CD4-positive, alpha-beta T cell (primary cell): Measurements from ENCODE around the gene ZNF609. TPM values are rescaled to one million over a fixed set of nuclear protein-coding genes. Genes with fewer than 3 reads are reported as not detected.

Source experiments
- ATAC-seq: fragments of 200-7000 bp; cut with Tn5 transposase; one replicate; pipeline ENCODE4 v1.10.0; 2022; ENCODE audit warnings: mild to moderate bottlenecking; ENCODE audit not compliant: poor library complexity
- CTCF ChIA-PET: fragments of 350-600 bp; sonication (Branson Sonifier 250); formaldehyde crosslinking; loops from one replicate; lab custom pipeline; 2021; ENCODE audit warnings: antibody characterized with exemption, inconsistent platforms; lab: Charles Lee
- POLR2A ChIA-PET: fragments of 350-600 bp; sonication (Branson Sonifier 250); formaldehyde crosslinking; loops from one replicate; lab custom pipeline; 2021; ENCODE audit warnings: antibody characterized with exemption, inconsistent platforms; lab: Charles Lee
- DNase-seq, 14 experiments: peaks; one replicate each; pipeline ENCODE4 v3.0.0-alpha.2; 2013 to 2020; ENCODE audit warnings: mixed read lengths in 2 of 14
- H3K27ac ChIP-seq, 2 donors: one replicate each; pipeline versions ENCODE4 v1.5.1 to v1.7.0; 2013; ENCODE audit warnings: low read length in 2 of 2, low read depth in 1 of 2, mild to moderate bottlenecking in 1 of 2
- H3K27me3 ChIP-seq, 2 experiments: 1 replicate in 1 of 2; 2 replicates in 1 of 2; pipeline versions ENCODE4 v1.6.1 to v1.7.0; 2013; ENCODE audit warnings: low read length in 2 of 2, control low read depth in 1 of 2, mild to moderate bottlenecking in 1 of 2, moderate library complexity in 1 of 2; ENCODE audit not compliant: insufficient read depth in 2 of 2, control insufficient read depth in 1 of 2
- H3K36me3 ChIP-seq: one replicate; pipeline ENCODE4 v1.6.1; 2013; ENCODE audit warnings: low read length, control low read depth; ENCODE audit not compliant: insufficient read depth
- H3K4me1 ChIP-seq: one replicate; pipeline ENCODE4 v1.6.1; 2013; ENCODE audit warnings: low read length, control low read depth; ENCODE audit not compliant: insufficient read depth
- H3K4me3 ChIP-seq: one replicate; pipeline ENCODE4 v1.5.1; 2013; ENCODE audit warnings: mild to moderate bottlenecking, low read length, moderate library complexity
- H3K9me3 ChIP-seq, 2 experiments: 1 replicate in 1 of 2; 2 replicates in 1 of 2; pipeline versions ENCODE4 v1.6.1 to v1.7.0; 2013; ENCODE audit warnings: low read length in 2 of 2, mild to moderate bottlenecking in 2 of 2, control low read depth in 1 of 2, moderate library complexity in 1 of 2; ENCODE audit not compliant: control insufficient read depth in 1 of 2, insufficient read depth in 1 of 2
- H3K27ac Mint-ChIP-seq: one replicate; pipeline ENCODE4 v1.8.0; 2020; ENCODE audit warnings: mixed read lengths
- H3K27me3 Mint-ChIP-seq: one replicate; pipeline ENCODE4 v1.8.0; 2021; ENCODE audit warnings: mixed read lengths
- H3K36me3 Mint-ChIP-seq: one replicate; pipeline ENCODE4 v1.8.0; 2021; ENCODE audit warnings: low read depth, mixed read lengths
- H3K4me1 Mint-ChIP-seq: one replicate; pipeline ENCODE4 v1.8.0; 2021; ENCODE audit warnings: low read depth, mixed read lengths
- H3K4me3 Mint-ChIP-seq: one replicate; pipeline ENCODE4 v1.8.0; 2020; ENCODE audit warnings: mild to moderate bottlenecking, mixed read lengths
- H3K9me3 Mint-ChIP-seq: one replicate; pipeline ENCODE4 v1.8.0; 2020; ENCODE audit warnings: mixed read lengths
- CTCF ChIP-seq: fragments of 200-600 bp; IDR thresholded peaks from one replicate; pipeline ENCODE4 v1.8.0; 2022; ENCODE audit warnings: antibody characterized with exemption, mild to moderate bottlenecking
- intact Hi-C, 2 experiments: fragments of 100-400 bp; cut with DNase I in 1 of 2; cut with micrococcal nuclease in 1 of 2; formaldehyde crosslinking; loops; one replicate each; pipeline versions ENCODE4 v1.15.1 to v1.9.0; 2023 to 2025; cut with DNase I, micrococcal nuclease
- total RNA-seq, 174 experiments: library from RNA in 2 of 174; stranded (reverse) in 2 of 174; gene quantifications; one replicate each; pipeline ENCODE4 v1.2.3 and lab custom pipeline; 2021 to 2026

ZNF609 gene
- total RNA-seq, 2 experiments from 2014 or later = 62.4 to 65.3 TPM

GRCh38 chr15:64623347-64623996, 163.1 kb downstream of the ZNF609 start:
- H3K4me3 ChIP-seq = peak overlapping the region; percentile 35
- Mint-ChIP-seq H3K27ac (peak overlapping the region; percentile 86), H3K36me3 (peaks cover 8% of the 10 kb centered on the region), H3K9me3 (no peaks in the 10 kb centered on the region), H3K27me3 (no peaks in the 10 kb centered on the region), H3K4me1 (peaks cover 84% of the 10 kb centered on the region), H3K4me3 (peak overlapping the region; percentile 81)
- no peaks in the 10 kb centered on the region for H3K27me3 ChIP-seq
- peak overlapping the region; percentile 13 to 59 for H3K27ac ChIP-seq
- peak in 1 of 14 experiments; percentile 39 for DNase-seq
- POLR2A ChIA-PET = interaction anchor here (1.7 to 2.2 kb wide), 3 partner anchors 11 to 28 kb away, joined by 9 to 15 read pairs (median 9); no protein-coding TSS in a partner anchor
- no peaks in the 10 kb centered on the region for H3K36me3 ChIP-seq
- intact Hi-C loops = loop anchor here in 1 of 2 experiments (1.0 to 10.0 kb wide), 5 partner anchors 13 to 189 kb away; no protein-coding TSS in a partner anchor
- no peaks in the 10 kb centered on the region for H3K9me3 ChIP-seq
- H3K4me1 ChIP-seq = peaks cover 89% of the 10 kb centered on the region
- no peak for ATAC-seq
- no peak for TF ChIP-seq CTCF
- CTCF ChIA-PET = interaction anchor here (1.4 kb wide), 1 partner anchor 21 kb away, joined by 5 read pairs; no protein-coding TSS in a partner anchor

GRCh38 chr15:64624242-64624641, 163.9 kb downstream of the ZNF609 start:
- Histone ChIP-seq H3K4me3 (no peak overlapping the region), H3K27me3 (no peaks in the 10 kb centered on the region), H3K36me3 (no peaks in the 10 kb centered on the region), H3K27ac (peak overlapping the region; percentile 13 to 59), H3K4me1 (peaks cover 81% of the 10 kb centered on the region), H3K9me3 (no peaks in the 10 kb centered on the region)
- H3K36me3 Mint-ChIP-seq = peaks cover 15% of the 10 kb centered on the region
- TF ChIP-seq CTCF = no peak
- DNase-seq = peak in 2 of 14 experiments; percentile 19 to 46
- H3K4me1 Mint-ChIP-seq = peaks cover 84% of the 10 kb centered on the region
- no peaks in the 10 kb centered on the region for H3K27me3 Mint-ChIP-seq
- no peak for ATAC-seq
- H3K4me3 Mint-ChIP-seq = peak overlapping the region; percentile 81
- intact Hi-C loops = loop anchor here in 1 of 2 experiments (5.0 to 10.0 kb wide), 3 partner anchors 42 to 189 kb away; no protein-coding TSS in a partner anchor
- no peaks in the 10 kb centered on the region for H3K9me3 Mint-ChIP-seq
- H3K27ac Mint-ChIP-seq = peak overlapping the region; percentile 86
- ChIA-PET CTCF (no interaction called here), POLR2A (interaction anchor here (2.1 to 2.2 kb wide), 2 partner anchors 10 to 27 kb away, joined by 9 to 15 read pairs; no protein-coding TSS in a partner anchor)

- ChIA-PET POLR2A (interaction anchor here (0.6 to 1.0 kb wide), 2 partner anchors 93 to 1188 kb away, joined by 3 read pairs; no protein-coding TSS in a partner anchor), CTCF (interaction anchor here (1.4 to 2.3 kb wide), 2 partner anchors 10 kb away, joined by 3 to 6 read pairs; no protein-coding TSS in a partner anchor)
- Mint-ChIP-seq H3K4me1 (peaks cover 72% of the 10 kb centered on the region), H3K27ac (peak overlapping the region; percentile 77), H3K9me3 (no peaks in the 10 kb centered on the region), H3K27me3 (no peaks in the 10 kb centered on the region), H3K36me3 (peaks cover 36% of the 10 kb centered on the region), H3K4me3 (peak overlapping the region; percentile 17)
- Histone ChIP-seq H3K9me3 (no peaks in the 10 kb centered on the region), H3K4me1 (peaks cover 76% of the 10 kb centered on the region), H3K36me3 (no peaks in the 10 kb centered on the region), H3K4me3 (no peak overlapping the region), H3K27ac (peak overlapping the region in 1 of 2 donors; percentile 34), H3K27me3 (no peaks in the 10 kb centered on the region)
- no peak for TF ChIP-seq CTCF
- intact Hi-C loops = loop anchor here in 1 of 2 experiments (10.0 kb wide), 1 partner anchor 194 kb away; no protein-coding TSS in a partner anchor
- ATAC-seq (no peak), DNase-seq (no peak)
Observed at GRCh38 chr15:64629063-64629462, 168.7 kb downstream of the ZNF609 start.
